ENCODE measurements around the gene LARP4B.

DNA sequence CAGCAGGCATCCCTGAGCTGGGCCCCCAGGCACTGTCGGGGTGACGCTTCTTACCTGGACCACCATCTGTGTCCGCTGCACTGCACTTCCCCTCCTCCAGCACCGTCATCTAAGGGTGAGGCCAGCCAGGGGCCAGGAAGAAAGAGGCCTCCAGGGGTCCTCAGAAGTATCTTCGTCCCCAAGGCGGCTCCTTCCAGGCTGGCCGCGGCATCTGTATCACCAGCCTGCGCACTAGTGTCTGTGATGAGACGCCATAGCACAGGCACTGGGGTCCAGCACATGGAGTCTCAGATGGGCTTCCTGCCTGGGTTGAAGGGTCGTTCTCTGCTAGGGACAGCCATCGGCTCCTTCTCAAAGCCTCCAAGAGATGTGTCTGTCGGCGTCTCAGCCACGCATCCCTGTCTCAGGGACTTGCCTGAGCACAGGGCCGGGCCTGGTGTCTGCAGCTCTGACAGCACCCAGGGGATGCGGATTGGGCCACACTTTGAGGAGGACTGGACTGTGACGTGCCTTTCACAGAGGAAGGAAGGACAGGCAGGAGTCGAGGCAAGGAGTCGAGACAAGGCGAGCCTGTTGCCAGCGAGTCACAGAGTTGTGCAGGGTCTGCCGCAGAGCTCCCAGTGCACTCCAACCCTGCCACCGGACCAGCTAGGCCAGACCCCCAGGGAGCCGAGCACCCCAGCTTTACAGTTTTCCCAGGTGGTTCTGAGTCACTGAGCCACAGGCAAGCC is 140.5 kb downstream of the LARP4B start:
- TF ChIP-seq CTCF (IDR thresholded peaks at IDR 0.05; ENCODE audit: low read length) (no peak), EZH2phosphoT487 (IDR thresholded peaks at IDR 0.05; ENCODE audit: low read length) (no peak)

Measured in MM.1S (cell line).